ENCODE results near the gene FAM229B. TPM values are rescaled to one million over a fixed set of nuclear protein-coding genes. Genes with fewer than 3 reads are reported as not detected.

FAM229B gene
- total RNA-seq, 6 experiments from 2014 or later: 6.3 to 13.9 (median 9.1) TPM

- DNase-seq (no peak), ATAC-seq (no peak)
- 84% methylated on average over 2 of the region's 2 CpGs for WGBS (ENCODE audit: insufficient coverage, low coverage, low lambda C conversion rate, missing lambda C conversion rate)
- H3K4me1 ChIP-seq: peaks cover 0 to 3% (median 1%) of the 10 kb centered on the region in 4 donors
- H3K4me3 ChIP-seq: no peak overlapping the region
- H3K27ac ChIP-seq: no peak overlapping the region
- no peaks in the 10 kb centered on the region for H3K27me3 ChIP-seq
- intact Hi-C loops (cut with DNase I): no loop called here
- H3K9me3 ChIP-seq: no peaks in the 10 kb centered on the region
- TF ChIP-seq, protein P1, sequence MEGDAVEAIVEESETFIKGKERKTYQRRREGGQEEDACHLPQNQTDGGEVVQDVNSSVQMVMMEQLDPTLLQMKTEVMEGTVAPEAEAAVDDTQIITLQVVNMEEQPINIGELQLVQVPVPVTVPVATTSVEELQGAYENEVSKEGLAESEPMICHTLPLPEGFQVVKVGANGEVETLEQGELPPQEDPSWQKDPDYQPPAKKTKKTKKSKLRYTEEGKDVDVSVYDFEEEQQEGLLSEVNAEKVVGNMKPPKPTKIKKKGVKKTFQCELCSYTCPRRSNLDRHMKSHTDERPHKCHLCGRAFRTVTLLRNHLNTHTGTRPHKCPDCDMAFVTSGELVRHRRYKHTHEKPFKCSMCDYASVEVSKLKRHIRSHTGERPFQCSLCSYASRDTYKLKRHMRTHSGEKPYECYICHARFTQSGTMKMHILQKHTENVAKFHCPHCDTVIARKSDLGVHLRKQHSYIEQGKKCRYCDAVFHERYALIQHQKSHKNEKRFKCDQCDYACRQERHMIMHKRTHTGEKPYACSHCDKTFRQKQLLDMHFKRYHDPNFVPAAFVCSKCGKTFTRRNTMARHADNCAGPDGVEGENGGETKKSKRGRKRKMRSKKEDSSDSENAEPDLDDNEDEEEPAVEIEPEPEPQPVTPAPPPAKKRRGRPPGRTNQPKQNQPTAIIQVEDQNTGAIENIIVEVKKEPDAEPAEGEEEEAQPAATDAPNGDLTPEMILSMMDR (IDR thresholded peaks at IDR 0.05): no peak
- TF ChIP-seq POLR2A (IDR thresholded peaks at IDR 0.05): no peak
- no peaks in the 10 kb centered on the region for H3K36me3 ChIP-seq
Observed at GRCh38 chr6:112039431-112039770, 48.0 kb upstream of the FAM229B start.

GRCh38 chr6:112040956-112041355 lies 46.4 kb upstream of the FAM229B start:
- H3K4me1 ChIP-seq: peaks cover 0 to 3% (median 1%) of the 10 kb centered on the region in 4 donors
- no peak overlapping the region for H3K4me3 ChIP-seq
- no peak for DNase-seq
- WGBS (ENCODE audit: insufficient coverage, low coverage, low lambda C conversion rate, missing lambda C conversion rate): 67% methylated on average over 1 of the region's 1 CpG
- H3K27ac ChIP-seq: no peak overlapping the region
- H3K9me3 ChIP-seq: no peaks in the 10 kb centered on the region
- intact Hi-C loops (cut with DNase I): loop anchor here in 1 of 2 donors (10.0 kb wide), 1 partner anchor 326 kb away; no protein-coding TSS in a partner anchor
- no peak for ATAC-seq
- no peaks in the 10 kb centered on the region for H3K27me3 ChIP-seq
- TF ChIP-seq, protein P1 (IDR thresholded peaks at IDR 0.05): no peak
- TF ChIP-seq POLR2A (IDR thresholded peaks at IDR 0.05): no peak
- no peaks in the 10 kb centered on the region for H3K36me3 ChIP-seq

DNA sequence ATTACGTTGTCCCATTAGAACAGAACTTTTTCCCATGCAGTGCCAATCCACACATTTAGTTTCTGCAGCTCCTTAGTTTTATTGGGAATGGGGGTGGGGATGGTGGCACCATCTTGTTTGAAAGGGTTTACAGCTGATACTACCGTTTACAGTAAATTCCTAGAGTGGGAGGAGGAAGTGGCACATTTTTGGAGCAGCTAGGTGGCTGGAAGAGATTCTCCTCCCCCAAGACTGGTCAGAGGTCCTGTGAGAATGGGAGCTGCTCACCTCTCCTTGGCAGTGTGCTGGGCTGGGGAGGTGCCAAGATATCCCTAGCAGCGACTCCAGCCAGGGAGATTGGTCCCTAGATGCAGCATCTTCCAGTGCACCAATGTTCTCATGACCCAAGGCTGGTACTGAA lies 45.9 kb upstream of the FAM229B start:
- no peak overlapping the region for H3K27ac ChIP-seq
- TF ChIP-seq, protein P1 (IDR thresholded peaks at IDR 0.05): no peak
- TF ChIP-seq POLR2A (IDR thresholded peaks at IDR 0.05): no peak
- H3K4me3 ChIP-seq: no peak overlapping the region
- intact Hi-C loops (cut with DNase I): loop anchor here in 1 of 2 donors (10.0 kb wide), 1 partner anchor 327 kb away; no protein-coding TSS in a partner anchor
- WGBS (ENCODE audit: insufficient coverage, low coverage, low lambda C conversion rate, missing lambda C conversion rate): 86% methylated on average over 2 of the region's 3 CpGs
- peaks cover 0 to 3% (median 1%) of the 10 kb centered on the region in 4 donors for H3K4me1 ChIP-seq
- no peaks in the 10 kb centered on the region for H3K36me3 ChIP-seq
- DNase-seq (no peak), ATAC-seq (no peak)
- H3K27me3 ChIP-seq: no peaks in the 10 kb centered on the region
- H3K9me3 ChIP-seq: no peaks in the 10 kb centered on the region

- ATAC-seq (peak; percentile 95 to 97 (median 96)), DNase-seq (peak; percentile 89 to 91 (median 91))
- intact Hi-C loops (cut with DNase I): loop anchor here in 1 of 2 donors (10.0 kb wide), 1 partner anchor 329 kb away; no protein-coding TSS in a partner anchor
- WGBS (ENCODE audit: insufficient coverage, low coverage, low lambda C conversion rate, missing lambda C conversion rate): under 1% methylated on average over 29 of the region's 36 CpGs
- Histone ChIP-seq H3K4me3 (peak overlapping the region; percentile 48 to 64 (median 52)), H3K9me3 (no peaks in the 10 kb centered on the region), H3K36me3 (no peaks in the 10 kb centered on the region), H3K27ac (peak overlapping the region; percentile 49 to 80 (median 79)), H3K27me3 (no peaks in the 10 kb centered on the region), H3K4me1 (peaks cover 0 to 3% (median 1%) of the 10 kb centered on the region in 4 donors)
- TF ChIP-seq POLR2A (IDR thresholded peaks at IDR 0.05): peak; percentile 68
- TF ChIP-seq, protein P1 (IDR thresholded peaks at IDR 0.05): peak; percentile 96 to 98 (median 98)
Observed at GRCh38 chr6:112043032-112044007, 44.1 kb upstream of the FAM229B start.

Measured in right lobe of liver (tissue), 6 donors.